VCaP (cell line): Measurements from ENCODE around the gene TREML4.

ENCODE experiments used
- H3K27ac ChIP-seq: fragments of 450-650 bp; 2 replicates; pipeline ENCODE4 v1.5.1; 2017
- TF ChIP-seq, protein P1 (sequence below): fragments of 450-650 bp; conservative IDR thresholded peaks from 2 replicates; pipeline ENCODE4 v1.5.1; 2017; ENCODE audit warnings: mild to moderate bottlenecking, moderate library complexity

The TREML4 gene

DNA sequence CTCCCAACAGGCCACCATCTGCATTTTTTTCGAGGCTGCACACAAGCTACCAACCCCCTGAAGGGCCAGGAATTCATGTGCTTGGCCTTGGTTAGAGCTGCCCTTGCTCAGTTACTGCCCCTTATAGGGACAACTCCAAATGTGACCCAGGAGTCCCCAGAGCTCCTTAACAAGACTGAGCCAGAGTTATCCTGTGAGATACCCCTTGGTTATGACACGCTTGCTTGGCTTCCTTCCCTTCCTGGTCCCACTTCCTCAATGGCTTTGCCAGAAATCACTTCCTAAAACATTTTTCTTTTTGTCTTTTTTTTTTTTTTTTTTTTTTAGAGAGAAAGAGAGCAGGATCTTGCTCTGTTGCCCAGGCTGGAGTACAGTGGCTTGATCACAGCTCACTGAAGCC is 49.5 kb downstream of the TREML4 start:
- TF ChIP-seq, protein P1, sequence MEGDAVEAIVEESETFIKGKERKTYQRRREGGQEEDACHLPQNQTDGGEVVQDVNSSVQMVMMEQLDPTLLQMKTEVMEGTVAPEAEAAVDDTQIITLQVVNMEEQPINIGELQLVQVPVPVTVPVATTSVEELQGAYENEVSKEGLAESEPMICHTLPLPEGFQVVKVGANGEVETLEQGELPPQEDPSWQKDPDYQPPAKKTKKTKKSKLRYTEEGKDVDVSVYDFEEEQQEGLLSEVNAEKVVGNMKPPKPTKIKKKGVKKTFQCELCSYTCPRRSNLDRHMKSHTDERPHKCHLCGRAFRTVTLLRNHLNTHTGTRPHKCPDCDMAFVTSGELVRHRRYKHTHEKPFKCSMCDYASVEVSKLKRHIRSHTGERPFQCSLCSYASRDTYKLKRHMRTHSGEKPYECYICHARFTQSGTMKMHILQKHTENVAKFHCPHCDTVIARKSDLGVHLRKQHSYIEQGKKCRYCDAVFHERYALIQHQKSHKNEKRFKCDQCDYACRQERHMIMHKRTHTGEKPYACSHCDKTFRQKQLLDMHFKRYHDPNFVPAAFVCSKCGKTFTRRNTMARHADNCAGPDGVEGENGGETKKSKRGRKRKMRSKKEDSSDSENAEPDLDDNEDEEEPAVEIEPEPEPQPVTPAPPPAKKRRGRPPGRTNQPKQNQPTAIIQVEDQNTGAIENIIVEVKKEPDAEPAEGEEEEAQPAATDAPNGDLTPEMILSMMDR = no peak
- no peak overlapping the region for H3K27ac ChIP-seq

DNA sequence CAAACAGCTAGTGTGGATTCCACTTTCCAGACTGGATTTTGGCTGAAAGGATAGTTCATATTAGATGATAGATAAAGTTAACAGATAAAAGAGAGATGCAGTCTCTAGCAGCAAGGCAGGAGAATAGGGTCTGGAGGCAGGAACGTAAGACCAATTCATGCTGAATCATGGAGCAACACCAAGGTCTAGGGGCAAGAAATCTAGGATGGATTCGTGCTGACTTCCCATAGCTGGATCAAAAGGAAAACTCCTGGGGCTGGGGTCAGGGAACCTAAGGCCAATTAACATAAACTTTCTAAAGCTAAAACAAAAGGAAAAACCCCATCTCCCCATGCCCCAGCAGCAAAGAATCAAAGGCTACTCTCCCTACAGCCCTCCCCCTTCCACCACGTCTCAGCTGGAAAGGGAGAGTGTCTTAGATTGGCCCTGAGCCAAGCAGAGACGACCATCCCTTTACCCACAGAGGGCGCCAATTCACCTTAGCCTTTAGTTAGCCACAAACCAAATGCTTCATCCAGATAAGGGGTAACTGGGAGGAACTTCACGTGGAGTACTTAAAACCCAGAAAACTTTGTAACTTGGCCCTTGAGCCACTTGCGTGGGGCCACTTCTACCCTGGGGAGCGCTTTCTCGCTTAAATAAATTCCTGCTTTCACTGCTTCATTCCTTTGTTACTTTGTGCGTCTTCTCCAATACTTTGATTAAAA is 50.7 kb downstream of the TREML4 start:
- no peak overlapping the region for H3K27ac ChIP-seq
- TF ChIP-seq, protein P1 = peak; percentile 66

DNA sequence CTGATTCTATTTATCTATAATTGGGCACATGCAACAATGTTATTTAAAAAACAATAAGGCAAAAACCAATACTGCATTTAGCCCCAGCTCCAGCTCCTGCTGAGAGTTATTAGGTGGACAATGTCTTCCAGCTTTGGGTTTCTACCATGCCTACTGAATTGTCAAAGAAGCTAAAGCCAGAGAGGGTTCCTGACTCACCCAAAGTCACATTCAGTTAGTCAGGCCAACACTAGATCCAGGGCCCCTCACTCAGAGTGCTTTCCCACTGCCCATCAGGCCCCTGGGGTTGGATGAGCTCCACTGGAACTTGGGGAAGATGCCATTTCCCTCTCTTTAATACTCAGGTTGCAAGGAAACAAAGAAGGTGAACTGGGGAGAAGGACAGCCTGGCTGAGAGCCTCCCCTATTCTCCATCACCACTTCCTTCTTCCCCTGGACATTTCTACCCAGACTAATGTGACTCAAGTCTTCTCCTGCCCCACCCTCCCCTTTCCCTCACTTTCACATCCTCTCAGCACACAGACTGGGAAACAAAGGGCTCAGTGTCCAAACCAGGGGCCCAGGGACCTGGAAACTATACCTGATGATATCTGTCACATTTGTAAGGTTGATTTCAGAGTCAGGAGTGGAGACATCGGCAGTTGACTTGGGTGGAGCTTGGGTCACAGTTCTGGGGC is 52.4 kb downstream of the TREML4 start:
- TF ChIP-seq, protein P1 = no peak
- no peak overlapping the region for H3K27ac ChIP-seq

DNA sequence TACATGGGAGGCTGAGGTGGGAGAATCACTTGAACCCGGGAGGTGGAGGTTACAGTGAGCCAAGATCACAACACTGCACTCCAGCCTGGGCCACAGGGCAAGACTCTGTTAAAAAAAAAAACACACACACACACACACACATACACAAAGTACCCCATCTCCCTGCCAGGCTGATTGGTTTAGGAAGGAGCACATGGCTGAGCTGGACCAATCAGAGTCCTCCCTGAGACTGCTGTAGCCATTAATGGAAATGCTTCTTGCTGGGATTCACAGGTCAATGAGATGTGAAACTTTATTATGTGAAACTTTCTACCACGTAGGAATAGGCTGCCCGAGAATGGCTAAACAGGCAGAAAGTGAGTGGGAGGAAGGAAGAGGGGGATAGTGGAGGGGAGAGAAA is 55.5 kb downstream of the TREML4 start:
- TF ChIP-seq, protein P1 = no peak

DNA sequence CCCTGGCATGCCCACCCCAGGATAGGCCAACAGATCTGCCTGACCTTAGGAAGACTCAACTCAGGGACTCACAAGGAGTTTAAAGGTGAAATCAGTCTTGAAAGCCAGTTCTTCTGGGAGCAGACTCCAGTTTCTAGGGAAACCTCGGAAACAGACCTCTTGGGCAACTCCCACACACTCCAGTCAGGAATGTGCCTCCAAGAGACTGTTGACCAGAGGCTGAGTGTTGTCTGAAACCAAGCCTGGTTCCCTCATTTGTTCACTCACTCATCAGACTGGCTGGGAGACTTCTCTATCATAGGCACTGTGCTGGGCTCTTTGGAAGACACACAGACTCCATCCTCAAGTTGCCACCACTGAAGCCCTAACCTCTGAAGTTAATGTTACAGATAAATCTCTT is 56.6 kb downstream of the TREML4 start:
- TF ChIP-seq, protein P1 = no peak
- H3K27ac ChIP-seq = no peak overlapping the region

More for the DNA sequence above, 55.5 kb downstream of the TREML4 start:
- H3K27ac ChIP-seq = no peak overlapping the region

DNA sequence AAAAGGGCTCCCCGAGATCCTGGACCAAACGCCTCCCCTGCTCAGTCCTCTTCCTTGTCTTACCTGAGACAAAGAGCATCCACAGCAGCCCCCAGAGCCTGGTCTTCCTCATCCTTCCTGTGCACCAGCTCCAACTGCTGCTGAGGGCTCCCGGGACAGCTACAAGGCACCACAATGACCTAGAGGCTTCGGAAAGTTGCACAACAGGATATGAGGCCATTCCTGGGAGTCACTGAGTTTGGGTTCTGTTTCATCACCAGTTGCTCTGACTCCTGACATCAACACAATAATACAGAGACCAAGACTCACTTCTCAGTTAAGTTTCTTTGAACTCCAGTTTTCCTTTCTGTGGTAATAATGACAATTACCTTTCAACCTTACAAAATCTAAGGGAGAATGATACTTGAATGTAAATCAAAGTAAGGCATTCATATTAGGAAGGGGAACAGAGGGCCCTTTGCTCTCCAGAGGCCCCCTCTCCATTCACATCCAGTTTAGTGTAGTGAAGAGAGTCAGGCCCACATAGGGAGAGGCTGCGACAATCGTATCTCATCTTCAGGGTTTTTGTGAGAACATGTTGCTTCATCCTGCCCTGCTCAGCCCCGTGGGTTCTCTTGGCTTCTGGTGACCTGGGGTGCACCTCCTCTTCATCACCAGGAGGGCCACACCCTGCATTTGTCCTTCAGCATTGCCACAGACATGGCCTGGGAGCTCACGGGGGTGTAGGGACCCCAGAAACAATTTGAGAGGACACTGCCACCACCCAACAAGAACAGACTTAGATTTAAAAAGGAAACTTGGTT is 58.6 kb downstream of the TREML4 start, which contains the start of gene TREM1:
TSS of gene TREM1 (minus strand) at position 139 of the 803 bp plus-strand sequence. CDS start at position 112, 27 bp downstream.
- TF ChIP-seq, protein P1 = no peak
- H3K27ac ChIP-seq = peak within 1 kb of the TSS; percentile 72
